Omental fat pad (tissue), 4 donors: Measurements from ENCODE around the gene PAIP1. TPM values are rescaled to one million over a fixed set of nuclear protein-coding genes. Genes with fewer than 3 reads are reported as not detected.

ENCODE experiments used
- ATAC-seq: fragments of 150-250 bp; one replicate; pipeline ENCODE4 v1.9.1; 2016; ENCODE audit warnings: mild to moderate bottlenecking, moderate library complexity; ENCODE audit not compliant: low FRiP score
- DNase-seq: peaks from one replicate; pipeline ENCODE4 v3.0.0-alpha.2; 2019; ENCODE audit warnings: low spot score
- CTCF ChIP-seq, 3 donors: fragments of 450-650 bp; IDR thresholded peaks; one replicate each; pipeline ENCODE4 v1.5.1; 2016 to 2017; ENCODE audit warnings: antibody characterized with exemption in 3 of 3, mild to moderate bottlenecking in 3 of 3, moderate library complexity in 2 of 3
- total RNA-seq, 4 donors: library from RNA; depleted of rRNA; stranded (reverse); fragments of >200 nt; gene quantifications; one replicate each; pipeline ENCODE4 v1.1.0, GENCODE V29; 2016

PAIP1 gene
- total RNA-seq, 4 donors from 2014 or later: 75.2 to 99.5 (median 79.3) TPM

- TF ChIP-seq CTCF (IDR thresholded peaks at IDR 0.05): no peak
- ATAC-seq: no peak
- no peak for DNase-seq
These were observed 35.5 kb upstream of the PAIP1 start for GRCh38 chr5:43592363-43592762.

GRCh38 chr5:43590700-43591099, 33.8 kb upstream of the PAIP1 start:
- no peak for DNase-seq
- no peak for TF ChIP-seq CTCF (IDR thresholded peaks at IDR 0.05)
- no peak for ATAC-seq

- ATAC-seq (no peak), DNase-seq (no peak)
- TF ChIP-seq CTCF (IDR thresholded peaks at IDR 0.05): no peak
These were observed 32.4 kb upstream of the PAIP1 start for GRCh38 chr5:43589310-43589709.

GRCh38 chr5:43588842-43589241, 32.0 kb upstream of the PAIP1 start:
- no peak for ATAC-seq
- DNase-seq: no peak
- no peak for TF ChIP-seq CTCF (IDR thresholded peaks at IDR 0.05)

- DNase-seq (no peak), ATAC-seq (no peak)
- TF ChIP-seq CTCF (IDR thresholded peaks at IDR 0.05): no peak
These were observed 27.4 kb upstream of the PAIP1 start for GRCh38 chr5:43584166-43584699.

GRCh38 chr5:43583724-43584123, 26.8 kb upstream of the PAIP1 start:
- no peak for DNase-seq
- no peak for TF ChIP-seq CTCF (IDR thresholded peaks at IDR 0.05)
- ATAC-seq: no peak

- DNase-seq: no peak
- no peak for ATAC-seq
- TF ChIP-seq CTCF (IDR thresholded peaks at IDR 0.05): no peak
These were observed 25.5 kb upstream of the PAIP1 start for GRCh38 chr5:43582082-43583005.
